WERI-Rb-1 (cell line): Measurements from ENCODE around the gene NPR1.
A peak's percentile ranks its signal among the peaks of the same experiment; 100 is the strongest.
"Not testable (repeated sequence)": the region's sequence is repeated elsewhere in the genome, so short reads cannot be mapped to it uniquely, and the experiment has no call there.

Experiments
- DNase-seq: peaks from one replicate; pipeline ENCODE4 v3.0.0-alpha.2; 2020
- H3K27ac ChIP-seq: fragments of 250-450 bp; sonication (Bioruptor Pico); 2 replicates; pipeline ENCODE4 v1.5.1; 2020; ENCODE audit warnings: mild to moderate bottlenecking, moderate library complexity
- H3K27me3 ChIP-seq: fragments of 250-450 bp; sonication (Bioruptor Pico); 2 replicates; pipeline ENCODE4 v1.5.1; 2021; ENCODE audit warnings: mild to moderate bottlenecking, low read depth, moderate library complexity; ENCODE audit not compliant: insufficient read depth, severe bottlenecking
- H3K36me3 ChIP-seq: fragments of 250-450 bp; sonication (Bioruptor Pico); 2 replicates; pipeline ENCODE4 v1.5.1; 2020; ENCODE audit warnings: mild to moderate bottlenecking, moderate library complexity
- H3K4me3 ChIP-seq: 2 replicates; pipeline ENCODE4 v1.5.1; 2011; ENCODE audit warnings: low read depth, mild to moderate bottlenecking, control low read depth, low read length
- H3K9me3 ChIP-seq: fragments of 250-450 bp; sonication (Bioruptor Pico); 2 replicates; pipeline ENCODE4 v1.5.1; 2021; ENCODE audit warnings: mild to moderate bottlenecking, moderate library complexity; ENCODE audit not compliant: severe bottlenecking
- TF ChIP-seq, protein P1 (sequence below): IDR thresholded peaks from 2 replicates; pipeline ENCODE4 v1.5.1; 2011; ENCODE audit warnings: low read depth, mild to moderate bottlenecking, control low read depth, inconsistent platforms, low read length

Gene NPR1

GRCh38 chr1:153669606-153670005 lies 8.9 kb upstream of the NPR1 start:
- Histone ChIP-seq H3K9me3 (no peaks in the 10 kb centered on the region), H3K4me3 (peak overlapping the region; percentile 97), H3K36me3 (peaks cover 61% of the 10 kb centered on the region), H3K27ac (peak overlapping the region; percentile 96), H3K27me3 (no peaks in the 10 kb centered on the region)
- TF ChIP-seq, protein P1, sequence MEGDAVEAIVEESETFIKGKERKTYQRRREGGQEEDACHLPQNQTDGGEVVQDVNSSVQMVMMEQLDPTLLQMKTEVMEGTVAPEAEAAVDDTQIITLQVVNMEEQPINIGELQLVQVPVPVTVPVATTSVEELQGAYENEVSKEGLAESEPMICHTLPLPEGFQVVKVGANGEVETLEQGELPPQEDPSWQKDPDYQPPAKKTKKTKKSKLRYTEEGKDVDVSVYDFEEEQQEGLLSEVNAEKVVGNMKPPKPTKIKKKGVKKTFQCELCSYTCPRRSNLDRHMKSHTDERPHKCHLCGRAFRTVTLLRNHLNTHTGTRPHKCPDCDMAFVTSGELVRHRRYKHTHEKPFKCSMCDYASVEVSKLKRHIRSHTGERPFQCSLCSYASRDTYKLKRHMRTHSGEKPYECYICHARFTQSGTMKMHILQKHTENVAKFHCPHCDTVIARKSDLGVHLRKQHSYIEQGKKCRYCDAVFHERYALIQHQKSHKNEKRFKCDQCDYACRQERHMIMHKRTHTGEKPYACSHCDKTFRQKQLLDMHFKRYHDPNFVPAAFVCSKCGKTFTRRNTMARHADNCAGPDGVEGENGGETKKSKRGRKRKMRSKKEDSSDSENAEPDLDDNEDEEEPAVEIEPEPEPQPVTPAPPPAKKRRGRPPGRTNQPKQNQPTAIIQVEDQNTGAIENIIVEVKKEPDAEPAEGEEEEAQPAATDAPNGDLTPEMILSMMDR: no peak
- no peak for DNase-seq

GRCh38 chr1:153670257-153670858 lies 8.1 kb upstream of the NPR1 start:
- TF ChIP-seq, protein P1: no peak

DNA sequence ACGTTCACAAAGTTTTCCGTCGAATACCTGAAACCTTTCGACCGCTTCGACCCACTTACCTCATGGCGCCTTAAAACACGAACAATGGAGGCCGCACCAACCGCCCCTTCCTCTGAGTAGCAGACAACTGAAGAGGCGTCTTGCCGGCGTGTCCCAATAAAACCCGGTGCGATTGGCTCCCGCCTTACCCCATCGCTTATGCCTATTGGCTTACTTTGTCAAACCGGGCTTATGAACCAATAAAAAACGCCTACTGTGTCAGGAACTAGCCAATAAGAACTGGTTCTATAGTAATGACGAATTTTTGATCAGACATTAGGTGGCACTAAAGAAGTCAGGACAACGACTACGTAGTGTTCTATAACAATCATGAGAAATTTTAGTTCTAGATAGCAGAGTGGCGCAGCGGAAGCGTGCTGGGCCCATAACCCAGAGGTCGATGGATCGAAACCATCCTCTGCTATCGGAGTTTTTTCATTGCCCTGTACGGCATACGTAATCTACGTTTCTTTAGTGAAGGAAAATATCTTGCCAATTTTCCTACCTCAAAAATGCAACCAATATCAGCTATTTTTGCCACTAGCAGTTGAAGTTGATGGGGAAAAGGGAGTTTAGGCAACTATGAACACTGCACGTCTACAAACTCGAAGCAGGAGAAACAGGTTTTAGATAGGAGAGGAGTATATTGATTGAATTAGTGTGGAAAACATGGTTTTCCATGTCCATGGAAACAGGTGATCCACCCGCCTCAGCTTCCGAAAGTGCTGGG lies 7.4 kb upstream of the NPR1 start, which contains the start of gene ILF2:
Gene ILF2 (minus strand): TSS at position 135 of the 769 bp plus-strand sequence. CDS start 71 bp downstream, at position 64.
- no peaks in the 10 kb centered on the region for H3K9me3 ChIP-seq
- H3K27ac ChIP-seq: peak within 1 kb of the TSS; percentile 96
- H3K27me3 ChIP-seq: no peaks in the 10 kb centered on the region
- peaks cover 47% of the 10 kb centered on the region for H3K36me3 ChIP-seq
- DNase-seq: peak; percentile 100
- peak within 1 kb of the TSS; percentile 97 for H3K4me3 ChIP-seq
- TF ChIP-seq, protein P1: peak; percentile 46; the same call in 1 of the 2 replicates

More at GRCh38 chr1:153670257-153670858, 8.1 kb upstream of the NPR1 start:
- Histone ChIP-seq H3K27me3 (no peaks in the 10 kb centered on the region), H3K9me3 (no peaks in the 10 kb centered on the region), H3K27ac (peak overlapping the region; percentile 96), H3K4me3 (peak overlapping the region; percentile 97), H3K36me3 (peaks cover 54% of the 10 kb centered on the region)
- no peak for DNase-seq

GRCh38 chr1:153671628-153672353 lies 6.7 kb upstream of the NPR1 start:
- DNase-seq: peak; percentile 85
- TF ChIP-seq, protein P1: 0 out of 2 replicates have a peak, but pooled peaks have one; percentile 7
- Histone ChIP-seq H3K36me3 (peaks cover 39% of the 10 kb centered on the region), H3K4me3 (peak overlapping the region; percentile 88), H3K27ac (peak overlapping the region; percentile 59)
- H3K27me3 ChIP-seq, H3K9me3 ChIP-seq: not testable (repeated sequence)

DNA sequence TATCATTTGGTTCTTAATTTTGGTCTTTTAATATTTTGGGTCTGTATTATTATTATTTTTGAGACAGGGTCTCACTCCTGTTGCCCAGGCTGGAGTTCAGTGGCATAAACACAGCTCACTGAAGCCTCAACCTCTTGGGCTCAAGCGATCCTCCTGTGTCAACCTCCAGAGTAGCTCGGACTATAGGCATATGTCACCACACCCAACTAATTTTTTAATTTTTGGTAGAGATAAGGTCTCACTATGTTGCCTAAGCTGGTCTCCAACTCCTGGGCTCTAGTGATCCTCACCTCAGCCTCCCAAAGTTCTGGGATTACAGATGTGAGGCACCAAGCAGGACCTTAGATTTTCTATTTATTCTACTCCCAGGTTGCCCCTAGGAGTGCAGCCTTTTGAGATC lies 5.0 kb upstream of the NPR1 start:
- TF ChIP-seq, protein P1: no peak
- H3K27ac ChIP-seq: no peak overlapping the region
- DNase-seq: no peak

More for the DNA sequence above, 5.0 kb upstream of the NPR1 start:
- Histone ChIP-seq H3K36me3 (peaks cover 22% of the 10 kb centered on the region), H3K4me3 (no peak overlapping the region), H3K9me3 (no peaks in the 10 kb centered on the region), H3K27me3 (peaks cover 8% of the 10 kb centered on the region)
